ENCODE data around the gene LUC7L.

LUC7L gene

DNA sequence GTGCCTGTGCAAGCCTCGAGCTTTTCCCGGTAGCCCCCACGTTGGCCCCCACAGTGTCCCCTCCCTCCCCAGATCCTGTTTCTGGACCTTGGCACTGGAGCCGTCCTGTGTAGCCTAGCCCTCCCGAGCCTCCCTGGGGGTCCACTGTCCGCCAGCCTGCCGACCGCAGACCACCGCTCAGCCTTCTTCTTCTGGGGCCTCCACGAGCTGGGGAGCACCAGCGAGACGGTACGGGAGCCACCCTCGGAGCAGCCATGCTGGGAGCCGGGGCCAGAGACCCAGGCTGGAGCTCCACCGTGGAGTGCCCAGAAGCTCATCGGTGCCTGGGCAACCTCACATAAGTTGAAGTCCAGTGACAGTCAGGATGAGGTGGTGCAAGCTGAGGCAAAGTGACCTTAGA is 34.7 kb upstream of the LUC7L start:
- Mint-ChIP-seq H3K4me3 (no peak overlapping the region), H3K27me3 (ENCODE audit: low read depth, poor library complexity) (peaks cover 4% of the 10 kb centered on the region), H3K27ac (no peak overlapping the region), H3K4me1 (no peaks in the 10 kb centered on the region), H3K9me3 (no peaks in the 10 kb centered on the region), H3K36me3 (ENCODE audit: low read depth) (peaks cover 22% of the 10 kb centered on the region)
- DNase-seq: no peak
- TF ChIP-seq, protein P1, sequence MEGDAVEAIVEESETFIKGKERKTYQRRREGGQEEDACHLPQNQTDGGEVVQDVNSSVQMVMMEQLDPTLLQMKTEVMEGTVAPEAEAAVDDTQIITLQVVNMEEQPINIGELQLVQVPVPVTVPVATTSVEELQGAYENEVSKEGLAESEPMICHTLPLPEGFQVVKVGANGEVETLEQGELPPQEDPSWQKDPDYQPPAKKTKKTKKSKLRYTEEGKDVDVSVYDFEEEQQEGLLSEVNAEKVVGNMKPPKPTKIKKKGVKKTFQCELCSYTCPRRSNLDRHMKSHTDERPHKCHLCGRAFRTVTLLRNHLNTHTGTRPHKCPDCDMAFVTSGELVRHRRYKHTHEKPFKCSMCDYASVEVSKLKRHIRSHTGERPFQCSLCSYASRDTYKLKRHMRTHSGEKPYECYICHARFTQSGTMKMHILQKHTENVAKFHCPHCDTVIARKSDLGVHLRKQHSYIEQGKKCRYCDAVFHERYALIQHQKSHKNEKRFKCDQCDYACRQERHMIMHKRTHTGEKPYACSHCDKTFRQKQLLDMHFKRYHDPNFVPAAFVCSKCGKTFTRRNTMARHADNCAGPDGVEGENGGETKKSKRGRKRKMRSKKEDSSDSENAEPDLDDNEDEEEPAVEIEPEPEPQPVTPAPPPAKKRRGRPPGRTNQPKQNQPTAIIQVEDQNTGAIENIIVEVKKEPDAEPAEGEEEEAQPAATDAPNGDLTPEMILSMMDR (IDR thresholded peaks at IDR 0.05): no peak

DNA sequence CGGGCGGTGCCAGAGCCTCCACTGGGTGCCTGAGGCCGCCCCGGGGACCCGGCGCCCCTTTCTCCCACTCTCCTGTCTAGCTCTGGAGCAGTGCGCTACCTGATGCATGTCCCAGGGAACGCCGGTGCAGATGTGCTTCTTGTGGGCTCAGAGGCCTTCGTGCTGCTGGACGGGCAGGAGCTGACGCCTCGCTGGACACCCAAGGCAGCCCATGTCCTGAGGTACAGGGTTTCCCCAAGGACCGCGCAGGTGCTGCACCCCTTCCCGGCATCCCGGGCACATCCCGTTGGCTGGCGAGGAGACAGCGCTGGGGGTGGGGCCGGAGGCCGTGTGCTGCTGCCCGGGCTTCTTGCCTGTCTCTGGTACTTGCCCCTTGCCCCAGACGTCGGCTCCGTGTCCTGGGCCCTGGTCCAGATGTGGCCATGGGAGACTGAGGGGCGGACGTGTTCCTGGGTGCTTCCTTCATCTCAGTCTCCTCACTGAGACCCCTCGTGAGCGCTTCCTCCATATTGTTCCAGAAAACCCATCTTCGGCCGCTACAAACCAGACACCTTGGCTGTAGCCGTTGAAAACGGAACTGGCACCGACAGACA is 34.0 kb upstream of the LUC7L start:
- Mint-ChIP-seq H3K36me3 (ENCODE audit: low read depth) (peaks cover 23% of the 10 kb centered on the region), H3K4me3 (no peak overlapping the region), H3K9me3 (no peaks in the 10 kb centered on the region), H3K27me3 (ENCODE audit: low read depth, poor library complexity) (peaks cover 4% of the 10 kb centered on the region), H3K27ac (no peak overlapping the region), H3K4me1 (no peaks in the 10 kb centered on the region)
- TF ChIP-seq, protein P1 (IDR thresholded peaks at IDR 0.05): no peak
- DNase-seq: no peak

DNA sequence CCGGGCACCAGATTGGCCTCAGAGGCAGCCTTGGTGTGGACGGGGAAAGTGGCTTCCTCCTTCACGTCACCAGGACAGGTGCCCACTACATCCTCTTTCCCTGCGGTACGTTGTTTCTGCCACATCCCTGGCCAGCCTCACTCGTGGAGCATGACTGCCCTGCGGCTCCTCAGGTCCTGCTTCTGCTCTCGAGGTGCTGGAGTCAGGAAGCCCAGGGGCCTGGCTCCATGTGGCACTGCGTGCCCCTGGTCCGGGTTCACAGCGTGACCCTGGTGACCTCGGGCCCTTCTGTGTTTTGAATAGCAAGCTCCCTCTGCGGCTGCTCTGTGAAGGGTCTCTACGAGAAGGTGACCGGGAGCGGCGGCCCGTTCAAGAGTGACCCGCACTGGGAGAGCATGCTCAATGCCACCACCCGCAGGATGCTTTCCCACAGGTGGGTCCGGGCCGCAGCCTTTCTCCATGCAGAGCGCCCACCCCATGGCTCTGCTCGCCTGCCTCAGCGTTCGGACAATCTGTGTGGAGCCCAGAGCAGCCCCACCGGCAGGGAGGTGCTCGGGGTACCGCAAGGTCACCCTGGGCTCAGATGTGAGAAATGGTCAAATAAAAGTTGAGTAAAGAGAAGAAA is 33.0 kb upstream of the LUC7L start:
- no peaks in the 10 kb centered on the region for H3K4me1 Mint-ChIP-seq
- peaks cover 27% of the 10 kb centered on the region for H3K36me3 Mint-ChIP-seq (ENCODE audit: low read depth)
- no peaks in the 10 kb centered on the region for H3K9me3 Mint-ChIP-seq
- peaks cover 4% of the 10 kb centered on the region for H3K27me3 Mint-ChIP-seq (ENCODE audit: low read depth, poor library complexity)
- TF ChIP-seq, protein P1 (IDR thresholded peaks at IDR 0.05): no peak
- H3K27ac Mint-ChIP-seq: peak overlapping the region; percentile 19
- no peak overlapping the region for H3K4me3 Mint-ChIP-seq
- DNase-seq: no peak

DNA sequence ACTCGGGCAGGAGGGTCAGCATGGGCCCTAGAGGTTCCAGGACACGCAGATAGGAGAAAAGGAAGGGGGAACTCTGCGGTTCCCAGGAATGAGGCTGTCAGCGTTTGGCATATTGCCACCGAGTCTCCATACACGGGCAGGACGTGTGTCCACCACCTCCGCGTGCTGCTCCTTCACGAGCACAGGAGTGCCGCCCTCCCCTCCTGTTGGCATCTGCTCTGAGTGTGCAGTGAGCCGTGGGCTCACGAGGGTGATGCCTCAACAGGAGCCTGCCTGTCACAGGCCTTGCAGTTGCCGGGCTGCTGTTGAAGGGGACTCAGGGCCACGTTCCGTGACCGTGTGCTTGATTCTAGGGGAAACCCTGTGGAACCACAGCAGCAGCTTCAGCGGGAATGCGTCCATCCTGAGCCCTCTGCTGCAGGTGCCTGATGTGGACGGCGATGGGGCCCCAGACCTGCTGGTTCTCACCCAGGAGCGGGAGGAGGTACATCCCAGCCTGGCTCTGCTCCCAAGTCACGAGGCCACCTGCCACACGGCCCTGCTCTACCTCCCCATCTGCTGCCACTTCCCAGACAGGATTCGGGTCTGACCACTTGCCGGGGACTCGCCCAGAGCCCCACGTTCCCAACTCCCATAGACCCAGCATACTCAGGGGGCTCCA is 31.9 kb upstream of the LUC7L start:
- Mint-ChIP-seq H3K27me3 (ENCODE audit: low read depth, poor library complexity) (peaks cover 4% of the 10 kb centered on the region), H3K9me3 (no peaks in the 10 kb centered on the region), H3K4me1 (no peaks in the 10 kb centered on the region), H3K27ac (peak overlapping the region; percentile 22), H3K36me3 (ENCODE audit: low read depth) (peaks cover 37% of the 10 kb centered on the region), H3K4me3 (no peak overlapping the region)
- DNase-seq: no peak
- TF ChIP-seq, protein P1 (IDR thresholded peaks at IDR 0.05): no peak

DNA sequence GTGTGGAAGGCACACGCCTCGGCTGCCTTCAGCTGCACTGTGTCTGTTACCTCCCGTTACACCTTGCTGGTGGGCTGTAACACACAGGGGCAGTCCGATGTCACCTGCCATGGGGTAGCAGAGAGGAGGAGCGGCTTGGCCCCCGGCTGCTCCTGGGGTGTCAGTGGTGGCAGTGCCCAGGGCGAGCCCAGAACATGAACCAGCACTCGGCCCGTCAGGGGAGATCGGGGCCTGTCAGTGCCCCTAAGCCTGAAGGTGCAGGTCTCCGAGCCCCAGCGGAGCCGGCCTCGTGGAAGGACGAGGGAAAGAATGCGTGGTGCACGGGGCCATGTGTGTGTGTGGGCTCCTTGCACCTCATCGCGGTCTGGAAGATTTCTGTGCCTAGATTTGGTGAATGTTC is 31.1 kb upstream of the LUC7L start:
- H3K27ac Mint-ChIP-seq: peak overlapping the region; percentile 22
- H3K27me3 Mint-ChIP-seq (ENCODE audit: low read depth, poor library complexity): peaks cover 4% of the 10 kb centered on the region
- H3K4me1 Mint-ChIP-seq: no peaks in the 10 kb centered on the region
- DNase-seq: no peak
- H3K4me3 Mint-ChIP-seq: no peak overlapping the region
- no peaks in the 10 kb centered on the region for H3K9me3 Mint-ChIP-seq
- TF ChIP-seq, protein P1 (IDR thresholded peaks at IDR 0.05): no peak
- peaks cover 45% of the 10 kb centered on the region for H3K36me3 Mint-ChIP-seq (ENCODE audit: low read depth)

Measured in nephron progenitor cell (in vitro differentiated cells).